ENCODE results near the gene AIRE. TPM values are rescaled to one million over a fixed set of nuclear protein-coding genes. Genes with fewer than 3 reads are reported as not detected.

Gene AIRE
- polyA plus RNA-seq, 1 experiment = 0.10 TPM

- Histone ChIP-seq H3K27me3 (ENCODE audit: control insufficient read depth, insufficient read depth, low read length) (no peaks in the 10 kb centered on the region), H3K36me3 (ENCODE audit: control insufficient read depth, insufficient read depth, low read length) (no peaks in the 10 kb centered on the region), H3K4me3 (ENCODE audit: low read depth, low read length) (no peak overlapping the region)
- CTCF ChIA-PET = no interaction called here
- TF ChIP-seq, protein P1, sequence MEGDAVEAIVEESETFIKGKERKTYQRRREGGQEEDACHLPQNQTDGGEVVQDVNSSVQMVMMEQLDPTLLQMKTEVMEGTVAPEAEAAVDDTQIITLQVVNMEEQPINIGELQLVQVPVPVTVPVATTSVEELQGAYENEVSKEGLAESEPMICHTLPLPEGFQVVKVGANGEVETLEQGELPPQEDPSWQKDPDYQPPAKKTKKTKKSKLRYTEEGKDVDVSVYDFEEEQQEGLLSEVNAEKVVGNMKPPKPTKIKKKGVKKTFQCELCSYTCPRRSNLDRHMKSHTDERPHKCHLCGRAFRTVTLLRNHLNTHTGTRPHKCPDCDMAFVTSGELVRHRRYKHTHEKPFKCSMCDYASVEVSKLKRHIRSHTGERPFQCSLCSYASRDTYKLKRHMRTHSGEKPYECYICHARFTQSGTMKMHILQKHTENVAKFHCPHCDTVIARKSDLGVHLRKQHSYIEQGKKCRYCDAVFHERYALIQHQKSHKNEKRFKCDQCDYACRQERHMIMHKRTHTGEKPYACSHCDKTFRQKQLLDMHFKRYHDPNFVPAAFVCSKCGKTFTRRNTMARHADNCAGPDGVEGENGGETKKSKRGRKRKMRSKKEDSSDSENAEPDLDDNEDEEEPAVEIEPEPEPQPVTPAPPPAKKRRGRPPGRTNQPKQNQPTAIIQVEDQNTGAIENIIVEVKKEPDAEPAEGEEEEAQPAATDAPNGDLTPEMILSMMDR (IDR thresholded peaks at IDR 0.05; ENCODE audit: insufficient read depth, low read depth, low read length) = no peak
- DNase-seq (ENCODE audit: low read depth) = no peak
- POLR2A ChIA-PET = no interaction called here
Observed at GRCh38 chr21:44253832-44254710, 31.6 kb upstream of the AIRE start.

GRCh38 chr21:44255511-44255981 is 30.1 kb upstream of the AIRE start:
- POLR2A ChIA-PET = no interaction called here
- no peak for DNase-seq (ENCODE audit: low read depth)

DNA sequence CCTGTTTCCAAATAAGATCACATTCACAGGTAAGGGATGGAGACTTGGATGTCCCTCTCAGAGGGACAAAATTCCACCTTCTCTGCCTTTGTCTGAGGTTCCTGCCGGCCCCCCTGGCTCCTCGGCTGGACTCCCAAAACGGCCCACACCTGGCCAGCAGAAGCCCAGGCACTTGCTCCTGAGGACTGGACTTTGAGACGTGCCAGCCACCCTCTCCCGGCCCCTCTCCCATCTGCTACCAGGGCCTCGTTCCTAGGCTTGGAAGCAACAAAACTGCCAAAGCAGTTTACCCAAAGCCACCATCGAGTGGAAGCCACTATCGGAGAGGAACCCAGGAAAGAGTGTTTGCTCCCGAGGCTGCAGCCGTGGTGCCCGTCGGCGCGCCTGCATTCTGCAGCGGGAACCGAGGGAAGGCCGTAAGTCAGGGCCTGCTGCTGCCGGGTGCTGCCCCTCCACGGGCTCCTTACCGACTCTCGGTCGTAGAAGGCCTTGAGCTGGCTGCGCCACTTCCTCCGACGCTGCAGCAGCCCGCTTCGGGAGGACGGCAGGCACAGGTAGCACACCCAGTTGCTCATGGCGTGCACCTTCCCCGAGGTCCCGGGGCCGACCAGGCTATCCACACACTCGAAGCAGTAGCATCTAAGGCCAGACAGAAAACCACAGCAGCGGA is 27.5 kb upstream of the AIRE start:
- POLR2A ChIA-PET = no interaction called here
- H3K4me3 ChIP-seq (ENCODE audit: low read depth, low read length) = no peak overlapping the region
- no peaks in the 10 kb centered on the region for H3K36me3 ChIP-seq (ENCODE audit: control insufficient read depth, insufficient read depth, low read length)
- TF ChIP-seq, protein P1 (IDR thresholded peaks at IDR 0.05; ENCODE audit: insufficient read depth, low read depth, low read length) = no peak
- no peaks in the 10 kb centered on the region for H3K27me3 ChIP-seq (ENCODE audit: control insufficient read depth, insufficient read depth, low read length)
- DNase-seq (ENCODE audit: low read depth) = no peak
- CTCF ChIA-PET = no interaction called here

More at GRCh38 chr21:44255511-44255981, 30.1 kb upstream of the AIRE start:
- TF ChIP-seq, protein P1 (IDR thresholded peaks at IDR 0.05; ENCODE audit: insufficient read depth, low read depth, low read length) = no peak
- no peak overlapping the region for H3K4me3 ChIP-seq (ENCODE audit: low read depth, low read length)
- no peaks in the 10 kb centered on the region for H3K27me3 ChIP-seq (ENCODE audit: control insufficient read depth, insufficient read depth, low read length)
- no peaks in the 10 kb centered on the region for H3K36me3 ChIP-seq (ENCODE audit: control insufficient read depth, insufficient read depth, low read length)
- CTCF ChIA-PET = no interaction called here

- TF ChIP-seq, protein P1 (IDR thresholded peaks at IDR 0.05; ENCODE audit: insufficient read depth, low read depth, low read length) = no peak
- ChIA-PET POLR2A (no interaction called here), CTCF (interaction anchor here (0.9 kb wide), 1 partner anchor 9 kb away, joined by 3 read pairs; no protein-coding TSS in a partner anchor)
- Histone ChIP-seq H3K36me3 (ENCODE audit: control insufficient read depth, insufficient read depth, low read length) (no peaks in the 10 kb centered on the region), H3K4me3 (ENCODE audit: low read depth, low read length) (no peak overlapping the region), H3K27me3 (ENCODE audit: control insufficient read depth, insufficient read depth, low read length) (no peaks in the 10 kb centered on the region)
- no peak for DNase-seq (ENCODE audit: low read depth)
Observed at GRCh38 chr21:44259082-44259705, 26.5 kb upstream of the AIRE start.

DNA sequence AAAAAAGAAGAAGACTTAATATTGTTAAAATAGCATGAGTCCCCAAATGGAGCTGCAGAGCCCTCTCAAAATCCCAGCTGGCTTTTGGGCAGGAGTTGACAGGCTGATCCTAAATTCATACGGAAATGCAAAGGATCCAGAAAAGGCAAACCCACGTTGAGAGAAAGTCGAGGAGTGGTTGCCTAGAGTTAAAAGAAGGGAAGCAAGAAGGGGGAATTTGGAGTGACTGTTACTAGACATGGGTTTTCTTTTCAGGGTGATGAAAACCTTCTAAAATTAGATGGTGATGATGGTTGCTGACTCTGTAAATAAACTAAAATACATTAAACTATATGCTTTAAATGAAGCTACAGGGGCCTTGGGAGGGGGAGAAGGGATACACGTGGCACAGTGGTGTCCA is 25.6 kb upstream of the AIRE start:
- CTCF ChIA-PET = interaction anchor here (0.6 kb wide), 1 partner anchor 8 kb away, joined by 3 read pairs; no protein-coding TSS in a partner anchor
- POLR2A ChIA-PET = no interaction called here

More for the DNA sequence above, 25.6 kb upstream of the AIRE start:
- Histone ChIP-seq H3K27me3 (ENCODE audit: control insufficient read depth, insufficient read depth, low read length) (no peaks in the 10 kb centered on the region), H3K36me3 (ENCODE audit: control insufficient read depth, insufficient read depth, low read length) (no peaks in the 10 kb centered on the region), H3K4me3 (ENCODE audit: low read depth, low read length) (no peak overlapping the region)
- TF ChIP-seq, protein P1 (IDR thresholded peaks at IDR 0.05; ENCODE audit: insufficient read depth, low read depth, low read length) = no peak
- no peak for DNase-seq (ENCODE audit: low read depth)
